GM18517 (cell line): ENCODE data around the gene EPHB1.
"Not testable (repeated sequence)": the region's sequence is repeated elsewhere in the genome, so short reads cannot be mapped to it uniquely, and the experiment has no call there.

Source experiments
- ATAC-seq: cut with Tn5 transposase; IDR thresholded peaks from one replicate; pipeline ENCODE4 v1.9.1; 2021; ENCODE audit warnings: mild to moderate bottlenecking, moderate library complexity; ENCODE audit not compliant: unreplicated experiment

EPHB1 gene

DNA sequence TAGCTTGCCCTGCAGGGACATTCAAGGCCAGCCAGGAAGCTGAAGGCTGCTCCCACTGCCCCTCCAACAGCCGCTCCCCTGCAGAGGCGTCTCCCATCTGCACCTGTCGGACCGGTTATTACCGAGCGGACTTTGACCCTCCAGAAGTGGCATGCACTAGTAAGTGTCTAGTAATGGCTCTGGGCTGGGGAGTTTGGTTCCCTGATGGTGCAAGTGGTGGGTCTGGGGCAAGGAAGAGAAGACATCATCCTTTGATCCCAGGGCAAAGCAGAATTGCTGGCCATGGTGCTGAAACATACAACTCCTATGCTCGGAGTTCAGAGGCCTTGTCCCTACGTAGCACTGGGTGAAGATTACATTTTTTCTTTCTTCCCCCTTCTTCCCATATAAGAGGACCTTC lies 311.4 kb downstream of the EPHB1 start:
- ATAC-seq: no peak

DNA sequence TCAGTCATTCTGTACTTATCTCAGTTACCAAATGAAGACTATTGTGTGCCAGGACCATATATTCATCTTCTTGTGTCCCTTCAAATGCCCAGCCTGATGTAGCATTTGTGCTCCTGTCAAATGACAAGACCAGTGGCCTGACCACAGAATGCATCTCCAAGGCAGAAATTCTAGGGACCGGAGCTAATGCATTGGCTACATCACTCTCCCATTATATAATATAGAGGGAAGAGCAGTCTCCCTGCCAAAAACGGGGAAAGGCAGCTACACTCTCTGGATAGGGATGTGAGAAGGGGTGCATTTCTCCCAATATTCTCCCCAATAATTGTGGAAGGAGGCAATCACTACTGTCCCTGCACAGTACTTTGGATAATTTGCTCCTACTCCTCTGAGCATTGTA lies 312.0 kb downstream of the EPHB1 start:
- ATAC-seq: no peak

DNA sequence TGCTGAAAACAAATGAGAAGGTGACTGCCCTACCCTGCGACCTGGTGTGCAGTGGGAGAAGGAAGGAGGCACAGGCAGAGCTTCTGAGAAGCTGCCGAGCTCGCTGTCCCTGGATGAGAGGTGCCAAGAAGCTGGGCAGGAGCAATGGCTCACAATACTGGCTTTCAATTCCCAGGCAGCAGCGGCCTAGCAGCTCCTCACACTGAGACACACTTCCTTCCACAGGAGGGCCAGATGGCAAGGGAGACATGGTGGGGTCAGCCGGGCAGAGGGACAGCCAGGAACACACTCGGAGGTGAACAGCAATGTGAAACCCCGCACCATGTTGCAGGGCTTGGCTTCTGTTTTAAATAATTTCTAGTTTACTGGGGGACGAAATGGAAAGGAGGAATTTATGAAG lies 314.6 kb downstream of the EPHB1 start:
- ATAC-seq: no peak

DNA sequence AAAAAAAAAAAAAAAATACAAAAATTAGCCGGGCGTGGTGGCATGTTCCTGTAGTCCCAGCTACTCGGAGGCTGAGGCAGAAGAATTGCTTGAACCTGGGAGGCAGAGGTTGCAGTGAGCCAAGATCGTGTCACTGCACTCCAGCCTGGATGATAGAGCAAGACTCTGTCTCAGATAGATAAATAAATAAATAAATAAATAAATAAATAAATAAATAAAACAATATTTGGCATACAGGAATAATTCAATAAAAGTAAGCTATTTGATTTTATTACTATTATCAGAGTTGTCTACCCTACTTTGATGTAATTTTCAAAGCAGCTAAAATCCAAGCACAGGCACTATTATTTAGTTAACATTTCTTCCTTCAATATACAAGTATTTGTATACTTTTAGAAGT lies 319.5 kb downstream of the EPHB1 start:
- ATAC-seq: not testable (repeated sequence)

DNA sequence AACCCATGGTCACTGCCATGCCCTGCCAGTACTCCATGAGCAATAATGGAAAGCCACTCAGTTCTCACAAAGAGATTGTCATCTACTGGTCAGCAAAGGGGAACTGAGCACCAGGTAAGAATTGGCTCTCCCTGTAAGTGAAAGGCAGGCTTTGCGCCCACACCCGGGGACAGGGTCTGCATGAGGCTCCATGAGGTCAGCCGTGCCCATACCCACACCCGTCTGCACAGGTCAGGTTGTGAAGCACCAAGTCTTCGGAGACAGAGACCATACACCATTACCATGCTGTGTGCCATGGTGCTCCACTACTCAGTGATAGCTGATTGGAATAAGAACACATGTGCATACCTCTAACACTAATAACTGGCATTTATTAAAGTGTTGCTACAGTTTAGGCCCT lies 322.9 kb downstream of the EPHB1 start:
- no peak for ATAC-seq

DNA sequence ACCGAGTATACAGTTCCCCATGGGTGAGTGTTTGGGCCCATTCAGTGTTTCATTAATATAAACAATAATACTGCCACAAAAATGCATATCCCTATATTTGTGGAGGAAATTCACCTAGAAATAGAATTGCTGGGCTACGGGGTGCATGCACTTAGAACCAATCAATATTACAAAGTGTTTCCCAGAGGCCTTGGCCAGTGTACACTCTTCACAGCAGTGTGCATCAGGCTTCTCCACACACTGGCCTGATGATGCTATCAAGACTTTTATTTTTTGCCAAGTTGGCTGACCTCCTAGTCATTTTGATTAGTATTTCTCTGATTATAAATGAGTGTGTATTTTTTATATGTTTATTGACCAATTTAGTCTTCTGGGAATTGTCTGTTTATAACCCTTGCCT lies 323.7 kb downstream of the EPHB1 start:
- ATAC-seq: no peak

DNA sequence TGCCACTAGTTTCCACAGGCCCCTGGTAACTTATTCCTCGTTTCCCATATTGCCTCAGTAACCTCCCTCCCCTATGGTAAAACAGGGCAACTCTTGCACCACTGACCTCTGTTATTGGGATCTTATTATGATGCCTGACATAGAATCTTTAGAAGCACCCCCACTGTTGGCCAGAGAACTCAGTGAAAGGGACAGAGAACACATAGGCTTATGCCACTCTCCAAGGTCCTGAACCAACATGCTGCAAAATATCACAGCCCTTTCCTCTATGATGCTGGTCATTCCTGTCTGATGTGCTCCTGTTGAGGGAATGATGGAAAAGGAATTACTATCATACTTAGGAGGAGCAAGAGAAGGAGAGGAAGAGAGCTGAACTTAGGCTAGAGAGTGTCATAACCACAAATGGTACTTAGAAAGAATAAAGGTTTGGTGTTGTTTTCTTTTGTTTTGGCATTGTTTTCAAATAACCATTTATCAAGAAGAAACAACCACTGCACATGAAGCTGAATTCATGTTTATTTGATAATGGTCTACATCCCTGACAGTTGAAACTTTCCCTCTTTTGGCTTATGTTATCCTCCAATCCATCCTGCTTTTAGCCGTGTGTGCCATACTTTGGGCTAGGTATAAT lies 330.2 kb downstream of the EPHB1 start:
- ATAC-seq: no peak

DNA sequence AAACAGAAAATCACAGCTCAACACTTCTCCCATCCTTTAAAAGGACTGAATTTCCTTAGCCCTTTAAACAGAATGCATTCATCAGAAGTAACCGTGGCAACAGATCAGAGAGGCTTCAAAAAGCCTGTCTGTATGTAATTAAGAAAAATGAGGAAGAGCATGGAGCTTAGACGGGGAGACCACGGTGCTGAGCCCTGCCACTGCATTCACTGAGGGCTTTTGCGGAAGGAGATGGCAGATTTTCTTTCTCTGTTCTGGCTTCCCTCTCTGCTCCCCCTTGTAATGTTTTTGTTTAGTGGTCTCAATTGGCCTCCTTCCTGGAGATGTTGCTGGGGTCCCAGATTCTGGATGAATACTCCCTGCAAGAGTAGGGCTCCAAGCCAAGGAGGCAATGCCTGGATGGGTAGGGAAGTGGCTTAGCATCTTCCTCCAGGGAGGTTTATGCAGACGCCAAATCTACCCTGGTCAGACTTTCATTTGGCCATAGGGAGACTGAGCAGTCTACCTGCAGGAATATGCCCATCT lies 332.9 kb downstream of the EPHB1 start:
- no peak for ATAC-seq

DNA sequence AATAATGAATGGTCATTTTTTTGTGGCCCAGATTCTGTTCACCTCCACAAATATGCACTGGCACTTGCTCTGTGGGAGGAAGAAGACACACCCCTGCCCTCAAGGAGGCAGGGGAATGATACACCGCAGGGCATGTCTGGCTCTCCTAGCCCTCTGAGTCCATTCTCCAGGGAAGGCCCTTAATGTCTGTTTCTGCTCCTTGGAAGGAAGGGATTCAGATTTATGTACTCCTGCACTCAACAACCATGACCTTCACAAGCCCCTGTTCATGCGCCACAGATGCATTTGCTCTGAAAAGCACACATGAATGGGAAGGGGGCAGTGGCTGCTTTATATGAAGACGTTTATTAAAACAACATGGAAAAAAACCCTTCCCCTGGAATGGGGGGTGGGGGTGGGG lies 333.8 kb downstream of the EPHB1 start:
- no peak for ATAC-seq

DNA sequence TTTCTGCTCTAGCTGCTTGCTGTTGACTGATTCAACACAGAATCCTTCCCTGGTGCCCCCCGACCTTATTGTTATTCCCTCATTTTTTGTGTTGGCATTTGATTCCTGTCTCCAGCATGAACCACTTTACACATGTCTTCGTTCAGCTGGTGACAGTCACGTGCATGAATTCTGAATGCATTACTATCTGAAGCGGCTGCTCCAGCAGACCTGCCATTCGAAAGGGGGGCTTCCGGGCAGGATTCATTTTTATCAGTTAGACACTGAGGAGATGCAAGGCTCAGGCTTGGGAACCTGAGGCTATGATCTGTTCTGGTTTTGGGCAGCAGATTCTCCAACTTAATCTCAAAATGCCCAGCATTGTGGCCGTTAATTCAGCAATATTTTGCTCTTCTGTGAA lies 336.2 kb downstream of the EPHB1 start:
- no peak for ATAC-seq

DNA sequence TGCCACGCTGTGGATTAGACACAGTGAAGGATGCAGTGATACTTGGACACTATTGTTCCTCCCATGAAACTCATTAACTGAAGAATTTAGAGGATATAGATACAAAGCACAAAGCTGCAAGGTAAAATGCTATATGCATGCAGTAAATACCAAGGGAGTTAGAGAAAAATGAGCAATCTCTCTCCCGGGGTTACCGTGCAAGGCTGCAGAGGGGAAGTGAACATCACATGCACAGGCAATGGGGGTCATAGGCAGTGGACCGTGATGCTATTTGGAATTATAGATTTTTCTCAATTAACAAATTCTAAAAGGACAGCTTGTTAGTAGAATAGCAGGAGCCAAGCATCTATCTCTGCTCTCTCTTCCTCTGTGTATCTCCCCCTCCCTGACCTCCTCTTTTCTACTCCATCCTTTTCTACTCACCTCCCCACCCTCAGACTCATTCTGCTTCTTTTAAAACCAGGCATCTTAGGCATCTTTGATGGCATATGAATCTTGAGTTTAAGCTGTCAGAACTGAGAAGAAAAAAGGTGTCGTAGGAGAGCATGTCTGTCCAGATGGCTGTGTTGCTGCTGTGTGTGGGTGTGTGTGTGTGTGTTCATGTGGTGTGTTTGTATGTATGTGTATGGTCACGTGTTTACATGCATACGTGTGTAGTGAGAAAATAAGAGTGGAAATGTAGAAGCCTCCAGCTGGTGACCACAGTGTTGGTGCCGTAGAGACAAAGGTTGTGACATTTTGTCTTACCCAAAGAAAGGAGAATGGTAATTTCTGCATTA lies 339.0 kb downstream of the EPHB1 start:
- no peak for ATAC-seq

DNA sequence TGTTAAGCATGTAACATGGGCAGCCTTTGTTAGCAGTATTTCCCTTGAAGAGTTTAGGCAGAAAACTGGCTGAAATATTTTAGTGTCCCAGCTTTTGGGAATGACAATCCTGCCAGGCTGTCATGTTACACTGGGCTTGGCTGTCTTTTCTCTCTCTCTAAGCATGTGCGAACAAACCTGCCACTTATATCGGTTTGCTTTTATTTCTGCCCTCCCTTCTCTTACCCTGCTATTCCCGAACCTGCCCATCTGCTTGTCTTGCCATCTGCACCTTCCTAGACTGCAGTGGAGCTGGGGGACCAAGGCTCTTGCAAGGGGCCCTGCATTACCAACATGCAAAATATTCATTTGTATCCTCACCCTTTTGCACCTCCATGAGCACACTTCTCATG lies 339.6 kb downstream of the EPHB1 start:
- no peak for ATAC-seq

DNA sequence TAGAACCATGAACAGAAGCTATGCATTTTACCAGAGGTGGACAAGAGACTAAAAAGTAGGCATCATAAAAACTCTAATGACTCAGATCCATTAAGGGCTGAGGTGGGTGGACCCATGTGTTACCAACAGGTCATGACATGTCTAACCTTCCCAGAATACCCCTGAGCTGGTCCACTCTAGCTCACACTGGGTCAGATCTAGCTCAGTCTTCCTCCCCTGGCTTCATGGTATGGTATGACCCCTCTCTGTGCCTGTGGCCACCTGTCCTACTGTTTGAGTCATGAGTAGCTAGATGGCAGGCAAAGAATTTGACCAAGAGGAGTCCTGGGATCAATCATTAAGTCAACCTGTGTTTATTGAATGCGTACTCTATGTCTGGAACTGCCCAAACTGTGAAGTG lies 340.4 kb downstream of the EPHB1 start:
- ATAC-seq: no peak

DNA sequence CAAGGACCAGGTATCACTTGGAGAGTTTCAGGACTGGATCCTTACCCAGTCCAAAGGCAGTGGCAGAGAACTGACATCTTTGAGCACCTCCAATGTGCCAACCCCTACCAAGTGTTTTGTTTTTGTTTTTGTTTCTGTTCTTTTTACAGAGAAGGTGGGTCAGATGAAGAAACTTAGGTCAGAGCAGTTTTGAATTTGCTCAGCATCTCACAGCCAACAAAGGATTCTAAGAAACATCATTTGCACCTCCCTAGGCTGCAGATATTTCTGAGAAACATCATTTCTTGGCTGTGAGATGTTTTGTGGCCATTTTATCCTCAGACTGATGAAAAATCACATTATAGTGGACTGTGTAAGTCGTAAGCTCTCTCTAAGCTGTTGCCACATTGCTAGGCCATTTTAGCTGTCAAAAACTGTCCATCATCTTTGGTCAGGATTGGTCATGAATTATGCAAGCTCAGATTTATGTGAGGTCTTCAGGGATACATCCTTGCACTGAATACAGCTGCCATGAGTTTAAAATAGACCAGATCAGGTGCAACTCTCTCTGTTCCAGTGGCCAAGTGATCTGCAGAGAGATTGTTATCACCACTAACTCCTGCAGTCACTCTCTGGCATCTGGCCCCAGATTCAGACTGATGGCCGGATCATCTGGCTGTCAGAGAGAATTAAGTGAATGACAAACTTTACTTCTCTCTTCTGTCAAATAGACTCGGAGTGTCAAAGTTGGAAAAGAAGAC lies 341.5 kb downstream of the EPHB1 start:
- no peak for ATAC-seq

DNA sequence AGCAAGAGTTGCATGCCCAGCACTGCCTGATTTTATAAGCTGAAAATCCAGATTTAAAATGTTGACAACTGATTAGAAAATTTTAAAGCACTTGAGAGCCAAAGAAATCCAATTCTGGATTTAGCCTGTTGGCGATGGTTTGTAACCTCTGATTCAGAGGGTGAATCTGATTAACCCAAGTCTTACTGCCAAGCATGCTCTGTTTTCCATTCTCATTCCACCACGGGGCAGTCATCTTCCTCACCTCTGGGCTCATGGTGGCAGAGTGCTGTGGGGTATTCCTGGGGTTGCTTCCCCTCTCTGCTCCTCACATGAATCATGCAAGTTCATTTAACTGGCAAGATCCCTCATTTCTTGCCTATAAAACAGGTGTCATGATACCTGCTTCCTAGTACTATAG lies 342.2 kb downstream of the EPHB1 start:
- no peak for ATAC-seq

DNA sequence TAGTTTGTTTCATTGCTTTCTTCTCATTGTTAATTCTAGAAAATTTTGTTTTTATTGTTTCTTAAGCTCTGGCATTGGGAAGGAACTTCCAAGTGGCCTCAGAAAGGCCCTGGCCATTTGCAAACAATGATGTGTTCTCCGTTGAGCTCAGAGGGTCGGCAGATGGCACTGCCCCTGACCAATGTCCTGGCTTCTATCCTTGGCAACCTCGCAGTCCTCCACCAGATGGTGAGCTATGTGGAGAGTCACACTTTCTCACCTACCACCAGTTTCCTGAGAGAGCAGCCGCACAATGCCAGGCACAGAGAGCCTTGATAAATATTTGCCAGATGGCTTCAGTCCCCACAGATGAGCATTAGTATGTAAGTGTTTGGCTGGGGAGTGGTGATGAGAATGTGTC lies 343.7 kb downstream of the EPHB1 start:
- no peak for ATAC-seq

DNA sequence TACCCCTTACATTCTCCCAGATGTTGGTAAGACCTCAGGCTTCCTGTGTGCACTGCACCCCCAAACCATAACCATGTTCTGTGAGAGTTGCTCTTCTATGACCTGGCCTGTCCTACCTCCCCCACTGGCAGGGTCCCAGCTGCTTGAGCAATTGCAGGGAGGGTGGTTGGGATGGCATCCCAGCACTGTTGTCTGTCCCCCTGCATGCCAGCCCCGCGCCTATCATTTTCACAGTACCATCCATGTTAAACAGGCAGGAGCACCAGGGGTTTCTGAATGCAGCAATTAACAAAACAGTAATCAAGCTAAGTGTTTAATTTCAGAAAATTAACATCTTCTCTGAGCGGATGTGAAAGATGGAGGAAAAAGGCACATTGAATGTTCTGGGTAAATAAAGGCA lies 345.5 kb downstream of the EPHB1 start:
- no peak for ATAC-seq

DNA sequence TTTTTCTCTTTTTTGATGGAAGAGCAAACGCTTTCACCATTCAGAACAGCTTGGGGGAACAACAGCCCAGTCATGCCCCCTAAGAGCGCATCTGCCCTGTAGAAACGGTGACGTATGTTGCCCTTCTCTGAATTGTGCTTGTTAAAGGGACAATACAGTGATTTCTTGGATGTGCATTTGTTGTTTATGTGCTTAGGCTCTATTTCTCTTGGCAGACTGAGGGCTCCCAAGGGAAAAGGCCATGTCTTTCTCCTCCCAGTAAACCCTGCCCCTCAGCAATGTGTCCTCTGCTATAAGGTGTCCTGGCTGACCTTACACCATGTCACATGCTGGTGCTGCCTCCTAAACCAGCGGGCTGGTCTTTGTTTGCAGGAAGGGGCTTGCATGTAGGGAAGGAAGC lies 346.1 kb downstream of the EPHB1 start:
- ATAC-seq: no peak

DNA sequence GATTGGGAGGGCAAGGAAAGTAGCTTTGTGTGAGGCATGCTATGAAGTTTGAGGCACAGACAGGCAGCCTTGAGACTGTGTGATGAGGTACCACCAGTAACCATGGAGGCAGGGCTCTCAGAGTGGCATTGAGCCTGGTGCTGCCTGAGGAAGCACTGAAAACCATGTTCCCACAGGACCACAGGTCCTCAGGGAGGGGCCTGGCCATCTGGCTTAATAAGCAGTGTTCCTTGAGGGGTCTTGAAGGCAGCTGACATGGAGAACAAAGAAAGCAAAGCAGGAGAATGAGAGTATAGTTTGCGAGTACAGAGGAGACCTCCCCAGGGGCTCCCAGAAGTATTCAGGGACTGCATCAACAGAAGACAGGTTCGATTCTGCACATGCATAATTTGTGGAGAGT lies 346.6 kb downstream of the EPHB1 start:
- ATAC-seq: no peak

DNA sequence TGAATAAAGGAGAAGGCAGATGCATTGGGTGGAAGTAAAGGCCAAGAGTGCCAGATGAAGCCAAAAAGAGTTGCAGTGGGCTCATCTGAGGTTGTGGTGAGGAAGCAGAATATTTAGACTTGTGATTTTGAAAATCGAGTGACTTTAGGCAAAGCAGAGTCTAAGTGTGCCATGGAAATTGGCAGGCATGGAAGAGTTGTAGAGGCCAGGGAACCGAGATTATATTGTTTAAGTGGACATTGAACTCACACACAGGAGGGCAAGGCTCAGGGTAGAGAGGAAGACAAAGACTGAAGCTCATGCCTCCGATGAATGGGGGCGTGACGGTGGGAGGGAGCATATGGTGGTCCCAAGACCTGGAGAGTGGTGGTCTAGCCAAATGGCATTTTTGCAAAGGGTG lies 347.5 kb downstream of the EPHB1 start:
- no peak for ATAC-seq

DNA sequence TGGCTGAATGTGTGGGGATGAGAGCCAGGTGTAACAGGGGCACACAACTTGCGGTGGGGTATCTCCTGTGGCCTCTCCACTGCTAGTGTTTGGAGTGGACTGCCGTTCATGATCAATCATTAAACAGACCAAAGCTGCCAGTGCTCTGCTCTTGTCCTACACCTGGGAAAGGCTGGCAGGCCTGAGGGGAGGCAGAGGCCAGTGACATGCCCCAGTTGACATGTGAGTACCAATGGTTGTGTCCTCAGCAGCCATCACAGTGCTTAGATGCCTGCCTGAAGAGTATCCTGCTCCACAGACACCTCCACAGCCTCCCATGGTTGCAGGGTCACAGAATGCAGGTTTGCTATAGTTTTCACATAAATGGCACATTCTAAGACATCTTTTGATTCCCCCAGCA lies 348.4 kb downstream of the EPHB1 start:
- ATAC-seq: no peak

DNA sequence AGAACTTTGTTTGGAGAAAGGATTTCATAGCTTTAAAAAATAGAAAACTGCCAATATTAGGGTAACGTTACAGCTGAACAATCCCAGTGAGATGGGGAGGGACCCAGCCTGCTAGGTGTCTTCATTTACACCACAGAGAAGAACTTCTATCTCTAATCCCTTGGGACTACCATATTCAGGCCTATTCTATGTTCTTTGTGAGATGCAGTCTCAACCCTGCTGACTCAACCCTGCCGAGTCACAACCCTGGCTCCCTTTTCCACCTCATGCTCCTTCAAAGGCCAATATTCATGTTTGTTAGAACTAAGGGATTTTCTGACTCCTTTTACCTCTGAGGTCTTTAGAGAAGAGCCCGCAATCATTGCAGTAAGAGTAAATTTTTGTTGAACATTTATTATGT lies 350.5 kb downstream of the EPHB1 start:
- ATAC-seq: no peak
